AG04449 (cell line): ENCODE results near the gene C1QTNF9B.

ENCODE experiments used
- CTCF ChIA-PET: fragments of 350-600 bp; formaldehyde crosslinking; extraction: SDS; loops from one replicate; lab custom pipeline; 2021; ENCODE audit warnings: antibody characterized with exemption; lab: Yijun Ruan, JAX
- POLR2A ChIA-PET: fragments of 400-600, 350-600 bp; formaldehyde crosslinking; extraction: SDS; loops from one replicate; lab custom pipeline; 2020; ENCODE audit warnings: antibody characterized with exemption, inconsistent platforms; lab: Yijun Ruan, JAX
- DNase-seq: peaks from one replicate; pipeline ENCODE4 v3.0.0-alpha.2; 2010; ENCODE audit warnings: low read depth, low spot score
- H3K4me3 ChIP-seq: 2 replicates; pipeline ENCODE4 v1.5.1; 2011; ENCODE audit warnings: low read depth, mild to moderate bottlenecking, control low read depth, low read length
- CTCF ChIP-seq: IDR thresholded peaks from one replicate; pipeline ENCODE4 v1.5.1; 2011; ENCODE audit warnings: mild to moderate bottlenecking, moderate library complexity, low read length, control low read depth, inconsistent platforms; ENCODE audit not compliant: insufficient read depth; ENCODE audit errors: missing control alignments

The C1QTNF9B gene

GRCh38 chr13:23848646-23849141, 48.6 kb downstream of the C1QTNF9B start:
- no peak for DNase-seq
- CTCF ChIA-PET: interaction anchor here (0.9 kb wide), 1 partner anchor 529 kb away, joined by 3 read pairs; no protein-coding TSS in a partner anchor
- H3K4me3 ChIP-seq: no peak overlapping the region
- POLR2A ChIA-PET: no interaction called here
- no peak for TF ChIP-seq CTCF

GRCh38 chr13:23848019-23848418, 49.3 kb downstream of the C1QTNF9B start:
- POLR2A ChIA-PET: no interaction called here
- H3K4me3 ChIP-seq: no peak overlapping the region
- TF ChIP-seq CTCF: no peak
- CTCF ChIA-PET: no interaction called here
- no peak for DNase-seq

- H3K4me3 ChIP-seq: no peak overlapping the region
- CTCF ChIA-PET: no interaction called here
- POLR2A ChIA-PET: no interaction called here
- TF ChIP-seq CTCF: no peak
- no peak for DNase-seq
Measured at GRCh38 chr13:23847497-23847896, 49.8 kb downstream of the C1QTNF9B start.

- no peak for DNase-seq
- POLR2A ChIA-PET: no interaction called here
- no peak overlapping the region for H3K4me3 ChIP-seq
- CTCF ChIA-PET: interaction anchor here (0.9 to 1.6 kb wide), 3 partner anchors 12 to 378 kb away, joined by 4 read pairs; no protein-coding TSS in a partner anchor
- no peak for TF ChIP-seq CTCF
Measured at GRCh38 chr13:23845105-23845725, 52.1 kb downstream of the C1QTNF9B start.

GRCh38 chr13:23844132-23844531, 53.2 kb downstream of the C1QTNF9B start:
- ChIA-PET CTCF (interaction anchor here (1.6 kb wide), 1 partner anchor 377 kb away, joined by 4 read pairs; no protein-coding TSS in a partner anchor), POLR2A (no interaction called here)
- no peak overlapping the region for H3K4me3 ChIP-seq
- no peak for TF ChIP-seq CTCF
- DNase-seq: no peak

GRCh38 chr13:23843436-23843835, 53.9 kb downstream of the C1QTNF9B start:
- no peak overlapping the region for H3K4me3 ChIP-seq
- ChIA-PET POLR2A (no interaction called here), CTCF (no interaction called here)
- TF ChIP-seq CTCF: no peak
- no peak for DNase-seq
